PFSK-1 (cell line): ENCODE results near the gene CBLL1.

ENCODE experiments used
- FOXP2 ChIP-seq: optimal IDR thresholded peaks from 2 replicates; pipeline ENCODE3; 2011; ENCODE audit warnings: borderline replicate concordance, control low read depth, inconsistent platforms; ENCODE audit not compliant: insufficient read depth; ENCODE audit errors: extremely low read length, extremely low read depth
- POLR2AphosphoS5 ChIP-seq: IDR thresholded peaks from 2 replicates; pipeline ENCODE4 v1.6.1; 2012; ENCODE audit warnings: low read depth, mild to moderate bottlenecking, control low read depth, low read length, moderate library complexity
- SIN3A ChIP-seq: IDR thresholded peaks from 2 replicates; pipeline ENCODE4 v1.6.1; 2012; ENCODE audit warnings: mild to moderate bottlenecking, low read length, moderate library complexity, borderline replicate concordance; ENCODE audit not compliant: insufficient read depth
- TAF1 ChIP-seq: IDR thresholded peaks from 2 replicates; pipeline ENCODE4 v1.6.1; 2012; ENCODE audit warnings: low read length, control low read depth, borderline replicate concordance; ENCODE audit not compliant: insufficient read depth
- TF ChIP-seq, protein P1 (sequence below), 2 experiments: IDR thresholded peaks; 2 replicates each; pipeline versions ENCODE4 v1.6.1 to v1.8.0; 2011 to 2012; ENCODE audit warnings: low read depth in 2 of 2, low read length in 2 of 2, control low read depth in 1 of 2, inconsistent platforms in 1 of 2, mild to moderate bottlenecking in 1 of 2, moderate library complexity in 1 of 2; ENCODE audit not compliant: insufficient read depth in 1 of 2

DNA sequence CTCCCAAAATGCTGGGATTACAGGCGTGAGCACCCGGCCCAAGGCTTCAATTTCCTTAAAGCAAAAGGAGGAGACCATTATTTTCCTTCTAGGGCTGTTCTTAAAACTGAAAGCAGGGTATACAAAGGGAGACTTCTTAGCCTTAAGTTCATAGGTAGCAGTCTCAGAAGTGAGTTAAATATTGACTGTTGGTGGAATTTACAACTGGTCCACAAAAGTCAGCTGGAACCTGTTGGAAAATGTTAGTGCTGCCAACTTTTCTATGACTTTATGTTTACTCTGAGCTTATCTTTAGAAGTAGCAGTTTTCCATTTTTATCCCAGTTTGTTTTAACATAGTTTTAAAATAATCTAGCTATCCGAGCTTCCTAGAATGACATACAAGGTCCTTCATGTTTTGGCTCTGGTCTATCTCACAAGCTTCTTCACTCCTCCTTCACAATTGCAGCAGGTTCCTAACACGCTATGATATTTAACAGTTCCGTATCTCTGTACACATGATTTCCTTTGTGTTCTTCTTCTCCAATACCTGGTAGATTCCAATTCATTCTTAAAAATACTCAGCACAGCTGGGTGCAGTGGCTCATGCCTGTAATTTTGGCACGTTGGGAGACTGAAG, 55.8 kb downstream of the CBLL1 start:
- no peak for TF ChIP-seq TAF1
- no peak for TF ChIP-seq POLR2AphosphoS5
- TF ChIP-seq, protein P1, sequence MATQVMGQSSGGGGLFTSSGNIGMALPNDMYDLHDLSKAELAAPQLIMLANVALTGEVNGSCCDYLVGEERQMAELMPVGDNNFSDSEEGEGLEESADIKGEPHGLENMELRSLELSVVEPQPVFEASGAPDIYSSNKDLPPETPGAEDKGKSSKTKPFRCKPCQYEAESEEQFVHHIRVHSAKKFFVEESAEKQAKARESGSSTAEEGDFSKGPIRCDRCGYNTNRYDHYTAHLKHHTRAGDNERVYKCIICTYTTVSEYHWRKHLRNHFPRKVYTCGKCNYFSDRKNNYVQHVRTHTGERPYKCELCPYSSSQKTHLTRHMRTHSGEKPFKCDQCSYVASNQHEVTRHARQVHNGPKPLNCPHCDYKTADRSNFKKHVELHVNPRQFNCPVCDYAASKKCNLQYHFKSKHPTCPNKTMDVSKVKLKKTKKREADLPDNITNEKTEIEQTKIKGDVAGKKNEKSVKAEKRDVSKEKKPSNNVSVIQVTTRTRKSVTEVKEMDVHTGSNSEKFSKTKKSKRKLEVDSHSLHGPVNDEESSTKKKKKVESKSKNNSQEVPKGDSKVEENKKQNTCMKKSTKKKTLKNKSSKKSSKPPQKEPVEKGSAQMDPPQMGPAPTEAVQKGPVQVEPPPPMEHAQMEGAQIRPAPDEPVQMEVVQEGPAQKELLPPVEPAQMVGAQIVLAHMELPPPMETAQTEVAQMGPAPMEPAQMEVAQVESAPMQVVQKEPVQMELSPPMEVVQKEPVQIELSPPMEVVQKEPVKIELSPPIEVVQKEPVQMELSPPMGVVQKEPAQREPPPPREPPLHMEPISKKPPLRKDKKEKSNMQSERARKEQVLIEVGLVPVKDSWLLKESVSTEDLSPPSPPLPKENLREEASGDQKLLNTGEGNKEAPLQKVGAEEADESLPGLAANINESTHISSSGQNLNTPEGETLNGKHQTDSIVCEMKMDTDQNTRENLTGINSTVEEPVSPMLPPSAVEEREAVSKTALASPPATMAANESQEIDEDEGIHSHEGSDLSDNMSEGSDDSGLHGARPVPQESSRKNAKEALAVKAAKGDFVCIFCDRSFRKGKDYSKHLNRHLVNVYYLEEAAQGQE (IDR thresholded peaks at IDR 0.05; ENCODE audit: insufficient read depth in 1 of 2, low read depth in 2 of 2, low read length in 2 of 2) = no peak
- no peak for TF ChIP-seq SIN3A
- no peak for TF ChIP-seq FOXP2
